GM18870 (cell line): ENCODE data around the gene CRKL.
"Not testable (repeated sequence)": the region's sequence is repeated elsewhere in the genome, so short reads cannot be mapped to it uniquely, and the experiment has no call there.

Experiments
- ATAC-seq: cut with Tn5 transposase; IDR thresholded peaks from one replicate; pipeline ENCODE4 v1.9.1; 2021; ENCODE audit warnings: moderate library complexity; ENCODE audit not compliant: unreplicated experiment

The CRKL gene

DNA sequence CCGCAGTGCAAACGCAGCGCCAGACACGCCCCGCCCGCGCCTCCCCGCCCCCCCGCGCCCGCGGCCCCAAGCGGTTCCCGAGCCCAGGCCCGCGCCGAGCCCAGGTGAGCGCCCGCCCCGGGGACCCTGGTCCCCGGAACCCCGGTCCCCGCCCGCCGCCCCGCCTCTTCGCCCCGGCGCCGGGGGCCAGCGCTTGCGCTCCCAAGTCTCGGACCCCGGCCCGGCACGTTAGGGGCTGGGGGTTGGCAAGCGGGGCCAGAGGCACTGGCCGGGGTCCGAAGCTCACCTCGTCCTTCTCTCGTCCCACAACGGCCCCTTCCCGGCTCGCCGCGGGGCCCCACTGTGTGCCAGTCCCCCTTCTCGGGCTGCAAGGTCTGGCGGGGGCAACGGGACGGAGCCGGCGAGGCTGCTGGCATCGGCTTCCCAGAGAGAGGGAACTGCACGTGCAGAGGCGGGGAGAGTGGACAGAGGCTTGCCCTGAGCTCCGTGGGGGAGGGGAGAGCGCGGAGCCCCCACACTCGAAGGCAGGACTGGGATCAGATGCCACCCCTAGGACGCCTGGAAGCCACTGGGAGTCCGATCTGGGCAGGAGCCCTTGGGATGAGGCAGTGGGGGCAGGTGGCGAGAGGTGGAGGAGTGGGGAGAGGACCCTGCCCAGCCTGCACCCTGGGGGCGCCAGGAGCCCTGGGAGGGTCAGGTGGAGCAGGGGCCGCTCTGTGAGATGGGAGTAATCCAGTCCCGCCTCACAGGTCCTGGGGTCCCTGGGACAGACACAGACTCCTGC lies 48.1 kb downstream of the CRKL start:
- ATAC-seq = no peak

DNA sequence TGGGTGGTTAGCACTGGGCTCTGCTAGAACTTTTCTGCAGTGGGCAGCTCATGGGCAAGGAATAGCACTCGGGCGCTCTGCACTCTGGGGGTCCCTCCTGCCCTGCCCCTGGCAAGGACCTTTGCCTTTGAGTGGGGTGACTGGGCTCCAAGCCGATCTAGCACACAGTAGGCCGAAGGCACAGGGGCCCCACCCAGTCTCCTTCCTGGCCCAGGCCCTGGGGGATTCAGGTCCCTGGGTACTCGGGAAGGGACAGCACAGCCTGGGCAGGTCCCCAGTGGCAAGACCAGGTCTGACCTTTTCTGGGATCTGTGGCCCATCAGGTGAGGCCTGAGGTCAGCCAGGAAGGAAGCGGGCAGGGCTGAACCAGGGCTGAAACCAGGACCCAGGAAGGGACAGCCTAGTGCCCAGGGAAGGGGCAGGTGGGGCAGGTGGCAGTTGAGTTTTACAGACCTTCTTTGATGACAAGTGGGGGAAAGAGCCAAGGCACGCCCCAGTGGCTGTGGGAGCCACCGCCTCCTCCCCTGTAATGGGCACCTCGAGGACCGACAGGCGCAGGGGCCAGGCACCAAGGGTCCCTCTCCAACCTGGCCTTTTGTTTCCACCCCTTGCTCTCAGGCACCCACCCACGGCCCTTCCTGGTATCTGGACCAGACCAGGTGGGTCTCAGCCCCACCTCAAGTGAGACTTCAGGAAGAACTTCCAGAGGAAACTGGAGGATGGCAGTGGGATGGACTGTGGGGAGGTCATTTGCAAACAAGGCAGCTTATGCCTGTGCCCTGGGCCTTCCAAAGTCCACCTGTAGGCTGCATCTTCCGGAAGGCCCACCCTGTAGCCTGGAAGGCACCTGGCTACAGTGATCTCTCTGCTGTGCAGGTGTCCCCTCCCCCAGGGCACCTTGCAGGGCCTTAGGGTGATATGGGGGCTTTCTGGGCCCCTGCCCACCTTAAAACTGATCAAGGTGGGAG lies 49.0 kb downstream of the CRKL start:
- no peak for ATAC-seq

GRCh38 chr22:20966883-20967696 lies 49.9 kb downstream of the CRKL start, which contains the start of gene AIFM3:
AIFM3 (plus strand) TSS chr22:20967255; CDS start chr22:20967945, 690 bp downstream.
- no peak for ATAC-seq

DNA sequence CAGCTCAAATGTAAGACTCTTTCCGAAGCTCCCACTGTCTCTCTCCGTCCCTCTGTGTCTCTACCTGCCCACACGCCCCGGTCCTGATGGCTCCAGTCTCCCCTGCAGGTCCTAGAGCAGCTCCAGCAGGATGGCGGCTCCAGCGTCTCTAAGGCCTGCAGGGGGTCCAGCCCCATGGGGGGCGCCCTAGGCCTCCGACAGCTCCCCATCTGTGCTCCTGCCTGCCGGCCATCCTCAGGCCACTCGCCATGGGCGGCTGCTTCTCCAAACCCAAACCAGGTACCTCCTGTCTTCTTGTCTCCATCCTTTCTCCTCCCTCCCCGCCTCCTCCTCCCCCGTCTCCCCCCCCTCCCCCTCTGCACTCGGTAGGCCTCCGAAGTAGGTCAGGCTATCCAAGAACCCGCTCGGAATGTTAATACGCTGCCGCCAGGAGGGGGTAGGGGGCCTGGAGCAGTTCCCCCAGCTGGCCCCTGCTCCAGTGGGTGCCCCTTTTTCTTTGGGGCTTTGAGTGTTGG lies 50.5 kb downstream of the CRKL start:
- ATAC-seq = no peak

- no peak for ATAC-seq
These were observed 51.2 kb downstream of the CRKL start for GRCh38 chr22:20968281-20968977.

- ATAC-seq = no peak
These were observed 53.9 kb downstream of the CRKL start for GRCh38 chr22:20970939-20971657.

DNA sequence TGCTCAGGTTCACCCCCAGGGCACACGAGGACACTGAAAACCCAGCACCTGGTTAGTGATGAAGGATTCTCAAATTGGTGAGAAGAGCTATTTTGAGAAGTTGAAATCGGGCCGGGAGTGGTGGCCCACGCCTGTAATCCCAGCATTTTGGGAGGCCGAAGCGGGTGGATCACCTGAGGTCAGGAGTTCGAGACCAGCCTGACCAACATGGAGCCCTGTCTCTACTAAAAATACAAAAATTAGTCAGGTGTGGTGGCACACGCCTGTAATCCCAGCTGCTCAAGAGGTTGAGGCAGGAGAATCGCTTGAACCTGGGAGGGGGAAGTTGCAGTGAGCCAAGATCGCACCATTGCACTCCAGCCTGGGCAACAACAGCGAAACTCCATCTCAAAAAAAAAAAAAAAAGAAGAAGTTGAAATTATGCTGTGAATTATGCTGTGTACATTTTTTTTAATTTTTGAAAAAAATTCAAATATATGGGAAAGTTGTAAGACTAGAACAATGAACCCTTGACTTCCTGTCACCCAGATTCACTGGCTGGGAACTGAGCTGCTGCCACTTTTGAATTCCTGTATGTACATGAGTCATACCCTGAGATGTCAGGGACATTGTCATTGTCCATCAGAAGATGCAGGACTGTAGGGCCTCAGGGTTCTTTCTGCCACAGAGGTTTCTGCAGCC lies 54.9 kb downstream of the CRKL start:
- not testable (repeated sequence) for ATAC-seq

DNA sequence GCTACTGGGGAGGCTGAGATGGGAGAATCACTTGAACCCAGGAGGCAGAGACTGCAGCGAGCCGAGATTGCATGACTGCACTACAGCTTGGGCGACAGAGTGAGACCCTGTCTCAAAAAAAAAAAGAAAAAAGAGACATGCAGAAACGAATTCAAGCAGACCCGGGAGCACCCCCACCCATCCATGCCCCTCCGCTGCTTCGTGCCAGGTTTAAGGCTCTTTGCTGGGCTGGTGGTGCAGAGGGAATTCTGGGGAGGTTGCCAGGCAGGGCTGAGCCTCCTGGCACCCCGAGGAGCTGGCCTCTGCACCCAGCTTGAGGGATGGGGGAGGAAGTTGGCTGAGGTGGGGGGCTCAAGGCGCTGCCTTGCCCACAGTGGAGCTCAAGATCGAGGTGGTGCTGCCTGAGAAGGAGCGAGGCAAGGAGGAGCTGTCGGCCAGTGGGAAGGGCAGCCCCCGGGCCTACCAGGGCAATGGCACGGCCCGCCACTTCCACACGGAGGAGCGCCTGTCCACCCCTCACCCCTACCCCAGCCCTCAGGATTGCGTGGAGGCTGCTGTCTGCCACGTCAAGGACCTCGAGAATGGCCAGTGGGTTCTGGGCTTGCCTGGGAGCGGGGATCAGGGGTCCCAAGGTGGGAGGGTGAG lies 55.8 kb downstream of the CRKL start:
- ATAC-seq = no peak

- ATAC-seq = no peak
These were observed 56.6 kb downstream of the CRKL start for GRCh38 chr22:20973634-20974286.

DNA sequence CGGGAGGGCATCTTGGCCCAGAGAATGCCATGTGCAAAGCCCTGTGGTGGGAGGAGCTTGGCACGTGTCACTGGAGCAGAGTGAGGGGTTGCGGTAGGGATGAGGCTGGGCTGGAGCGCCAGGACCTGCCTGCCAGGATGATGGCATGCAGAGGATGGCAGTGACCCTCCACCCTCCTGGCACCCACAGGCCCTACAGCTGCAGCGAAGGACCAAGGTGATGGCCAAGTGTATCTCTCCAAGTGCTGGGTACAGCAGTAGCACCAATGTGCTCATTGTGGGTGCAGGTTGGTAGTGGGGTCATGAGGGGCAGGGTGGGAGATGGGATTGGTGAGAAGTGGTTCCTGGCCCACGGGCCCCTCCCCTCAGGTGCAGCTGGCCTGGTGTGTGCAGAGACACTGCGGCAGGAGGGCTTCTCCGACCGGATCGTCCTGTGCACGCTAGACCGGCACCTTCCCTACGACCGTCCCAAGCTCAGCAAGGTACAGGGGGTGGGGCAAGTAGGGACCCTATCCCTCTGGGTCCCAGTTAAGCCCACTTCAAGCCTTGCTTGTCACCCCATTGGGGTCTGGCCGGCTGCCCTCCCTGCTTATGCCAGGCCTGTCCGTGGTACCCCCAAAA lies 57.2 kb downstream of the CRKL start:
- no peak for ATAC-seq

DNA sequence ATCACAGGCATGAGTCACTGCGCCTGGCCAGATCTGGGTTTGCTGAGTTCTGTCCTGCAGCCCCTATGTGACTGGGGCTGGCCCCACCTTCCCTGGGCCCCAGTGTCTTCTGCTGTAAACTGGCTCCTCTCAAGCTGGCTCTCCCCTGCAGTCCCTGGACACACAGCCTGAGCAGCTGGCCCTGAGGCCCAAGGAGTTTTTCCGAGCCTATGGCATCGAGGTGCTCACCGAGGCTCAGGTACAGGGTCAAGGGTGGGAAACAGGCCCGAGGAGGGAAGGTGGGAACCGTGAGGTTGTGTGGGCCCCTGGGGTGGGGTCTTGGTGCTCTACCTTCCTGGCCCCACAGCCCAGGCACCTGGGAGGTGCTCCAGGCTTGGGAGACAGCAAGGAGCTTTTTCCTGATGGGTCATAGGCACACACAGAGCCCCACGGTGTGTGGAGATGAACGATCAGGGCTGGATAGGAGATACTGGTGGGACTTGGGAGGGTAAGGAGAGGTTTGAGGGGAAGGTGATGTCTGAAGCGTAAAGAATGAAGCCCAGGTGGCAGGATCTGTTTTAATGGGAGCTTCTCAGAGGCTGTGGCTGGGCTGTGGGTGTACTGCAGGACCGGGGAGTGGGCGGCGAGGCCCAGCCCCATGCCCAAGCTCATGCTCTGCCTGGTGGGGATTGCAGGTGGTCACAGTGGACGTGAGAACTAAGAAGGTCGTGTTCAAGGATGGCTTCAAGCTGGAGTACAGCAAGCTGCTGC lies 58.5 kb downstream of the CRKL start:
- ATAC-seq = no peak

DNA sequence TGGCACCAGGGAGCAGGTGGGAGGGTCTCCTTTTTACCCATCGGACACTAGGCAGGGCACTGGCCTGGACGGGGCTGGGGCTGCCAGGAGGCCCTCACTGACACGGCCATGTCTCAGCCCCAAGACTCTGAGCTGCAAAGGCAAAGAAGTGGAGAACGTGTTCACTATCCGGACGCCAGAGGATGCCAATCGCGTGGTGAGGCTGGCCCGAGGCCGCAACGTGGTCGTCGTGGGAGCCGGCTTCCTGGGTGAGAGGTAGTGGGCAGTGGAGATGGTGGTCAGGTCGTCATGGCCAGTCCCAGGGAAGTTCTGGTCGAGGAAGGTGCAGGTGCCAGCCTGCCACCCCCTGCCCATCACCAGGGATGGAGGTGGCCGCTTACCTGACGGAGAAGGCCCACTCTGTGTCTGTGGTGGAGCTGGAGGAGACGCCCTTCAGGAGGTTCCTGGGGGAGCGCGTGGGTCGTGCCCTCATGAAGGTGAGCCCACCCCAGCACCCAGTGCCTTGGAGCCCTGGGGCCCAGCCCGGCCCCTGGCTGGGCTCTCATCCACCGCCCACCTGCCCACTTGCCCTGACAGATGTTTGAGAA lies 59.2 kb downstream of the CRKL start:
- no peak for ATAC-seq

DNA sequence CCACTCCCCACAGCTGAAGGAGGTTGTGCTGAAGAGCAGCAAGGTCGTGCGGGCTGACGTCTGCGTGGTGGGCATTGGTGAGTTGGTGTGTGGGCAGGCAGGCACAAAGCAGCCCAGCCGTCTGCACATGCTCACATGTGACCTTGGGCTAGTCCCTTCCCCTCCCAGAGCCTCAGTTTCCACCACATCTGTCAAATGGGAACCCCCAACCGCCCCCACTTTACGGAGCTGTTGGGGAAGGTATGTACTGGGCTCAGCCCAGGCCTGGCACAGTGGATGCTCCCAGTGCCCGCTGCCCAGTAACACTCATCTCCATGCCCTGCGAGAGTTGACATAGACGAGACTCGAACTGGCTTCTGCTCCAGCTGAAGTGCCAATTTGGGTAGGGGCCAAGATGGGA lies 59.8 kb downstream of the CRKL start:
- ATAC-seq = no peak

DNA sequence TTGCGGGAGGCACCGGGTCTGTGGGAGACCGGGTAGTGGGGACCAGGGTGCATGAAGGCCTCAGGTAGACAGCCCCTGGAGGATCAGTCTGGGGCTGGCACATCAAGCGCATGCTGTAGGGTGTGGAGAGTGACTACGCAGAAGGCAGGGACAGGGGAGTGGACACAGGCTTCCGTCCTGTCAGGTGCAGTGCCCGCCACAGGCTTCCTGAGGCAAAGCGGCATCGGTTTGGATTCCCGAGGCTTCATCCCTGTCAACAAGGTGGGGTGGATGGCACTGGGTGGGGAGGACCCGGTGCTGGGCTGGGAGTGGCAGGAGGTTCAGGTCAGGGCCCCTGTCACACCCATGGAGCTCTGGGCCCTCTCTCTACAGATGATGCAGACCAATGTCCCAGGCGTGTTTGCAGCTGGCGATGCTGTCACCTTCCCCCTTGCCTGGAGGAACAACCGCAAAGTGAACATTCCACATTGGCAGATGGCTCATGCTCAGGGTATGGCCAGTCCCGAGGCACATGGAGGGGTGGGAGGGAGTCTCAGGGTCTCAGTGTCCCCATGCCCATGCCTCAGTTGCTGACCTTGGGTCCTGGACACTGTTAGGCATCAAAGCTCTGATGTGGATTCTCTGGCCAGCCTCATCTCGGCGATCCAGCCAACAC lies 60.4 kb downstream of the CRKL start:
- ATAC-seq = no peak

- no peak for ATAC-seq
These were observed 61.2 kb downstream of the CRKL start for GRCh38 chr22:20978419-20978818.

GRCh38 chr22:20979243-20979809 lies 62.1 kb downstream of the CRKL start:
- no peak for ATAC-seq
